Amygdala (tissue), 56 donors: ENCODE data around the gene PDZD2.
A peak's percentile ranks its signal among the peaks of the same experiment; 100 is the strongest.
"Not testable (repeated sequence)": the region's sequence is repeated elsewhere in the genome, so short reads cannot be mapped to it uniquely, and the experiment has no call there.

Experiments
- DNase-seq, 56 donors: peaks; one replicate each; lab custom pipeline; 2025; lab: John Stamatoyannopoulos, UW

PDZD2 gene

GRCh38 chr5:31682025-31682424 lies 43.1 kb downstream of the PDZD2 start:
- DNase-seq = no peak

- no peak for DNase-seq
These were observed 43.9 kb downstream of the PDZD2 start for GRCh38 chr5:31682851-31683250.

- no peak for DNase-seq
These were observed 49.7 kb downstream of the PDZD2 start for GRCh38 chr5:31688515-31689092.

- DNase-seq = not testable (repeated sequence)
These were observed 52.5 kb downstream of the PDZD2 start for GRCh38 chr5:31691408-31691807.

DNA sequence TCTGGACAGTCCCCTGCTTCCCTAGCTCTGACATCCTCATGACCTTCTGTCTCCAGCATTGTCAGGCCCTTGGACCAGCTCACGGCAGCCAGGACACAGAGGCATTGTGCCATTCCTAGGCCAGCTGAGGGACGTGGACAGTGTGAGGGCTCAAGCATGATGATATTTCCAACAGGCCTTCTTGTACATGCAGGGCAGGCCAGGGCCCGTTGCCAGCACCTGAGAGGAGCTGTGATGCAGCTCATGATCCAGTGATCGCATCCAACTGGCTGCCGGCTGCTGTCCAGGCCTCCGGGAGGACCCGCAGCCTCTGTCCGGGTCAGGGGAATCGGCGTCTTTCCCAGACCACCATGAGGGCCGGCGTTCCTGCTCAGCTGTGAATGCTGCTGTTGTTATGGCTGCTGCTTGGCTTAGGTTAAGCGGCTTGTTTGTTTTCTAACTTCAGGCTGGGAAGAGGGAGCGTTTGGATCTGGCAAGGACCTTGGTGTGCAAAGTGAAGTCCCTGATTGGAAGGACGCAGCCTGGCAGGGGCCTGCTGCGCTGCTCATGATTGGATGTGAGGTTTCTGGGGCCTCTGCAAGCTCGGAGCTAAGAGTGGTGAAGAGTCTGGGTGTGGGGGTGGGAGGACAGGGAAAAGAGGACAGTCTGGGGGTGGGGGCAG lies 53.8 kb downstream of the PDZD2 start:
- peak in 46 of 56 donors; percentile 3 to 67 (median 34) for DNase-seq

GRCh38 chr5:31698673-31699072 lies 59.7 kb downstream of the PDZD2 start:
- DNase-seq = no peak

- DNase-seq = no peak
These were observed 62.8 kb downstream of the PDZD2 start for GRCh38 chr5:31701642-31702299.

DNA sequence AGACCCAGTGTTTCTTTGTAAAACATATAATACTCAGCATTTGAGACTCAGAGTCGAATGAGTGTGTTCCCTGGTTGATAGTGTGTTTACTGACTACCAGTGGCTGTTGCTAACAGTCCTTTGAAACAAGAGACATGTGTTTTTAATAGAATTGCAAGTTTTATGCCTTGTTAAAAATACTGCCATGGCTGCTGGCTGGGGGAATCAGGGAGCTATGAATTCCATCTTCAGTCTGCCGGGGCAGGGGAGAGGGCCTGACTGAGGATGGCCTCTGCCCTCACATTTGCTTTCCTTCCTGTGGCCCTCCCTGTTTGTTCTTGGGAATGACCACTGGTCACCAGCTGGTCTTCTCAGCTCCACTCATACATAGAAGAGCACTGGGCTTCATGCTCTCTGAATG lies 63.8 kb downstream of the PDZD2 start:
- DNase-seq = no peak

DNA sequence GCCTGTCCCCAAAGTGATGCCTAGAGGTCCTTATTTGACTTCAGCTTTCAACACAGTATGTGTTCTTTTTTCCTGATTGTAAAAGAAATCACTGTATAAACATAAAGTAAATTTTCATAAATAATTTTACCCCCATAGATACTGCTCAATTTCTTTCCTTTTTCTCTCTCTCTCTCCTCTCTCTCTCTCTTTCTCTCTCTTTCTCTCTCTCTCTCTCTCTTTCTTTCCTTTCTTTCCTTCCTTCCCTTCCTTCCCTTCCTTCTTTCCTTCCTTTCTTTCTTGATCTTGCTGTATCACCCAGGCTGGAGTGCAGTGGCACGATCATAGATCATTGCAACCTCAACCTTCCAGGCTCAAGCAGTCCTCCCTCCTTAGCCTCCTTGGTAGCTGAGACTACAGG lies 64.8 kb downstream of the PDZD2 start:
- no peak for DNase-seq

- no peak for DNase-seq
These were observed 67.3 kb downstream of the PDZD2 start for GRCh38 chr5:31706186-31706585.

GRCh38 chr5:31707329-31707728 lies 68.4 kb downstream of the PDZD2 start:
- DNase-seq = no peak

- DNase-seq = no peak
These were observed 69.2 kb downstream of the PDZD2 start for GRCh38 chr5:31708089-31708488.

GRCh38 chr5:31711363-31711762 lies 72.4 kb downstream of the PDZD2 start:
- DNase-seq = no peak

- no peak for DNase-seq
These were observed 73.1 kb downstream of the PDZD2 start for GRCh38 chr5:31711935-31712592.

DNA sequence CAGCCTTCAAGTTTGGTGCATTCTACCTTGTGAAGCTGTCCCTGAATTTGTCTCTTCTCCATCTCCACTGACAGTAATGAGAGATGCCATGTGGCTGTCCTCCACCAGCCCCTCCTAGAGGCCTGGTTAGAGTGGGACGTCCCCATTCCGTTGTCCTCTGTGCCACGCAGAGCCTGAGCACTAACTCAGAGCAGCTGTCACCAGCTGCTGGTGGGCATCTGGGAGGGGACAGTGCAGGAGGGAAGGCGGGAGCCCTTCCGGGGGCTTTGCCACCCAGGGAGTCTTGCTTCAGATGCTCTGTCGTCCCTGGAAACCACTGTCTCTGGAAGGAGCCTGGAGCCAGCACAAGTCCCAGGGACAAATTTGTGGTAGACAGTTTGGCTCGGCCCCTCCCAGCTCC lies 78.6 kb downstream of the PDZD2 start:
- DNase-seq = no peak

GRCh38 chr5:31720004-31720403 lies 81.1 kb downstream of the PDZD2 start:
- DNase-seq = no peak

GRCh38 chr5:31720811-31721345 lies 81.9 kb downstream of the PDZD2 start:
- DNase-seq = no peak

GRCh38 chr5:31722111-31722510 lies 83.2 kb downstream of the PDZD2 start:
- DNase-seq = no peak

GRCh38 chr5:31725996-31726395 lies 87.1 kb downstream of the PDZD2 start:
- DNase-seq = no peak

DNA sequence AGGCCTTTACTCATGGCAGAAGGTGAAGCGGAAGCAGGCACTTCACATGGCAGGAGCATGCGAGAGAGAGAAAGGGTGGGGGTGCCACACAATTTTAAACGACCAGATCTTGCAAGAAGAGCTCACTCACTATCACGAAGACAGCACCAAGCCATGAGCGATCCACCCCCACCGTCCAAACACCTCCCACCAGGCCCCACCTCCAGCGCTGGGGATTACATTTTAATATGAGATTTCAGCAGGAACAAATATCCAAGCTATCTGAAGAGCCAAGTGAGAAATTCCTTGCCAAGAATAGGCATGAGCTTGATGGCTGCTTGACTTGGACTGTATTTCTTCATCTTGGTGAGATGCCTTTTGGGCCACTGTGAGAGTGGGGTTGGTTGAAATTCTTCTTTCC lies 88.0 kb downstream of the PDZD2 start:
- DNase-seq = peak in 18 of 56 donors; percentile 5 to 70 (median 34)

GRCh38 chr5:31728039-31728438 lies 89.1 kb downstream of the PDZD2 start:
- DNase-seq = no peak
